HG03457 (cell line): ENCODE data around the gene POLG2.
A peak's percentile ranks its signal among the peaks of the same experiment; 100 is the strongest.

Source experiments
- ATAC-seq: cut with Tn5 transposase; IDR thresholded peaks from one replicate; pipeline ENCODE4 v1.9.1; 2021; ENCODE audit warnings: moderate number of reproducible peaks; ENCODE audit not compliant: unreplicated experiment

POLG2 gene

DNA sequence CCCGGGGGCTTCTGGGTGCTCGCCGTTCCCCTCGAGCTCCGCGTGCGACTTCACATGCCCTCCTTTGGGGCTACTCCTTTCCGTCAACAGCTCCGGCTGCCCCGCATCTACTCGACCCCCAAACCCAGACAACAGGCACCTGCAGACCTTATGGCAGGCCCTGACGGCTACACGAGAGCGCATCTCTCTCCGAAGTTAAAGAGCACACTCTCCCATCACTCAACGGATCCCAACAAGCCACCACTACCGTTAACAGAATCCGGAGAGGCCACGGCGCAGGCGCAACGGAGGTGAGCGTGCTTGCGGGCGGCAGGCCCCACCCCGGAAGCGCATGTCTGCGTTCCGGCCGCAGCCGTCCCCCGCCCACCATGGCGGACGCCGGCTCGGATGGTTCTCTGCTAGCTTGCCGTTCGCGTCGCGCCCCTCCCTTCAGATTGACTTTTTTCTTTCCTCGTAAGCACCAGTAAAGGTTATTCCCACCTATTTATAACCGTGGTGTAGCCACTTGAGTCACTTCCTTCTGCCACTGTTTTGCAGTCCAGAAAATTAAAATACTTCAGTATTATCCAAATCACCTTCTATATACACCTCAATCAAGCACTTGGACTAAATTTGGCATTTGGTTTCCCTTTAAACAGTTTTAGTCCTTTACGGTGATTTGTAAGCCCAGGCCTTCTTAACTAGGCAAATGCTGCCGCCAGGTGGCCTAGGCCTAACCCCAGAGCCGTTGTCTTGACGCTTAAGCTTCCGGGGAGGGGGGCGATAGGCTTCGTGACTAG, at the start of gene POLG2:
Gene POLG2, minus strand, starts transcription at position 269 of the 779 bp plus-strand sequence. Its CDS starts 86 bp downstream, at position 183.
- ATAC-seq, result peak; percentile 69

DNA sequence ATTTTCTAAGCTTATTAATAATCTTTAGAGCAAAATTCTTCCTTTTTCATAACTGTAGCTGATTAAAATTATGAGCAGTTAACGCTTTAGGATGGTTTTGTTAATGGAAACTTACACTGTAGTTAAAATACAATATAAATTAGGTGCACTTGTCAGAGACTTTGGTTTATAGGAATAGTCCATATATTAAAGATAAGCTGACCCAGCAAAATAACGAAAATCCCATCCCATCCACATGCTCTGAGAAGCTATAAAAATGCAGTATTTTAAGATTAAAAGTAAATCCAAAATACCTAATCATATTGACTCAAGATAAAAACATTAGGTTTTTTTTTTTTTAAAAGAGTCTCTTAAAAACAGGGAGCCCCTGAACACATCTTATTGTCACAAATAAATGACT, 47.9 kb upstream of the POLG2 start:
- no peak for ATAC-seq

DNA sequence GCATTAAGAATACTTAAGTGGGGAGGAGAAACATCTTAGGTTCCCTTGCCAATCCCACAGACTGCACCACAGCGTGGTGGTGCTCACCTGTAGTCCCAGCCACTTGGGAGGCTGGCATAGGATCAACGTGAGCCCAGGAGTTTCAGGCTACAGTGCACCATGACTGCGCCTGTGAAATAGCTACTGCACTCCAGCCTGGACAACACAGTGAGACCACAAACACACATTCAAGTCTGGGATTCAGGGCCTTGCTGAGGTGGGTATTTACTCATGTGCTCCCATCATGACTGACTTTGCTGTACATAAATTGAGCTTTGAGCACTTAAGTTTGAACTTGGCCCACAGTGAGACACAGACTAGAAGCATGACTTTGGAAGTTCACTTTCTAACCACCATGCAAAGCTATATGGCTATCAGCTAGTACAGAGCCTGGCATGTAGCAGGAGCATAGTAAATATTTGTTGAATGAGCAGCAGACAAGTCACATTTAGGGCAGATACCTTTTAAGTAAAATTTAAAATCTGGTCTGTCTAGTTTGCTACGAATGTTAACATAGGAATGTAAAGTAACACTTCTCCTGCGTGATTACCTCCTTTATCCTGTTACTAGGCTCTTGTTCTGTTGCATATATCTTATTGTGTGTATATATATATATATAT, 43.4 kb upstream of the POLG2 start:
- no peak for ATAC-seq

DNA sequence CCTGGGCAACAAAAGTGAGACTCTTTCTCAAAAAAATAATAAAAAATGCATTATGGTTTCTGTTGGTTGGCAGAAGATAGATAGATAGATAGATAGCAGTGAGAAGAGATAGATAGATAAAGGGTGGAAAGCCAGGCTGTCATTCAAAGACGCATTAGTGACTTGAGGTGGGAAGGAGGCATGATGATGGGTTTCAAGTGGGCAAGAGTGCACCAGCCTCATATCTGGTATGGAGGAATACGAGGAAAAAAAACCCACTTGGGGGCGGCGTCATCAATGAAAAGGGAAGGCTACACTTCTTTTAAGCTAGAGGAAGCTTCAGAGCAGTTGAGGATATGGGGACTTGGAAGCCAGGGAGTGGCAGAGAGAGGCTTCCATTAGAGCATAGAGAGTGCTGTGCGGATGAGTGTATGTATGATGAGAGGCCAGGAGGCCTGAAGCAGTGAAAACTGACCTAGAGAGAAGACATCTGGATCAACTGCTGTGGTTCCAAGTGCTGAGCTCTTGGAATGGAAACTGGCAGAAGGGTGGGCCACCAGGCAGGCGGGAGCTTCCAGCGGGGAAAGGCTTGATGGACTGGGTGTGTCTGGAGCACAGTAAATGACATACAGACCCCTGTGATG, 41.8 kb upstream of the POLG2 start:
- ATAC-seq, result no peak

DNA sequence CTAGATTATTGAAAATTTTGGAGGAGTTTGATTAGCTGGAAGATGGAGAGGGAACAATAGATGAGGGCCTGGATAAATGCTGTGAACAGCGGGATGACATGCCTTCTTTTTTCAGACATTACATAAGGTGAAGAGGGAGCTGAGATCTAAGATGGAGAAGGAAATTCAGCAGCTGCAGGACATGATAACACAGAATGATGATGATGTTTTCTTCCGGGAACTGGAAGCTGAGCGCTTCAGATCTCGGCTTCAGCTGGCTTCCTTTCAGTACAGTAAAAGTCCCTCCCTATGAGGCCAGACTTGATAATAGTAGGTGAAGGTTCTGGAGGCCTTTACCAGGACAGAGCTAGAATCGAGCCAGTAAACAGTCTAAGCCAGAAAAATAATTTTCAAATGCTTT, 40.6 kb upstream of the POLG2 start:
- no peak for ATAC-seq

DNA sequence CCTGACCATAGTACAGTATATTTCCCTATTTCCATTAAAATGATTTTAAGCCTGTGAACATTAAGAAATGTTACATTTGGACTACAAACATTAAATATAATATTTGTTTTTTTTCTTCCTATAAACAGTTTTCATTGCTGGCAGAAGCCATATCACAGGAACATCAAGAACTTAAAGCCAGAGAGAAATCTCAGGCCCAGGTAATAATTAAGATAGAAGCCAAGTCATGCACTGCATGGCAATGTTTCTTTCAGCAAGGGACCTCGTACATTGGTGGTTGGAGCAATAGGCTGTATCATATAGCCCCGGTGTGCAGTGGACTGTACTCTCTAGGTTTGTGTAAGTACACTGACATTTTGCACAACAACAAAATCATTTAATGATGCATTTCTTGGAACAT, 40.1 kb upstream of the POLG2 start:
- no peak for ATAC-seq

DNA sequence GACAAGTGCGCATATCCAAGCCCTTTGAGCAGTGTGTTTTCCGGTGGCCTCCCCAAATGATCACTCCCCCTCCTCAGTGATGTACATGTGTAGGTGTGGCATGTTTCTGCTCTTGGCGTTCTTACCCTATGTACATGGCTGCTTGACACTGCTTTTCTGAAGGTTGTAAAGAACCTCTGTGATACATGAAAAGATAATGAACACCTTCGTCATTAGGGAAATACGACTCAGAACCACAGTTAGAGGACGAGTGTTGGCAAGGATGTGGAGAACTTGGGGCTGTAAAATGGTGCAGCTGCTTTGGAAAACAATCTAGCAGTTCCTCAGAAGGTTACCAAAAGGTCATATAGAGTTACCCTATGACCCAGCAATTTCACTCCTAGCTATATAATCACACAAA, 38.5 kb upstream of the POLG2 start:
- ATAC-seq, result no peak

DNA sequence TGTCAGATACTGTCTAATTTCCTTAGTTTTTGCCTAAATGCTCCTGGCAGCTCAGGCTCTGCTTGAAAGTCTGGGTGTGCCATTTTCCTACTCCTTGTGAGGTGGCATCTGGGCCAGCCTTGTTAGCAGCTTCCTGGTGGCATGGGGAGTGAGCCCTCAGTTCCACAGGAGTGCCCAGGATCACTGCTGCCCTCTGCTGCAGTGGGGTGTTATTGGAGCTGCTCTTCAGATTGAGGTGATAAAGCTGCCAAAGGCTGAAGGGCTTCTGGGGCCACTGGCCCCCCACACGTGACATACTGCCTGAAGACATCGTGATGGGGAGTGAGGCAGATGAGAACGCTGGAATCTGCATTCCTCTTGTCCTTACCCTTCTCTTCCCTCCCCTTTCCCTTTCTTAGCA, 37.3 kb upstream of the POLG2 start:
- no peak for ATAC-seq

DNA sequence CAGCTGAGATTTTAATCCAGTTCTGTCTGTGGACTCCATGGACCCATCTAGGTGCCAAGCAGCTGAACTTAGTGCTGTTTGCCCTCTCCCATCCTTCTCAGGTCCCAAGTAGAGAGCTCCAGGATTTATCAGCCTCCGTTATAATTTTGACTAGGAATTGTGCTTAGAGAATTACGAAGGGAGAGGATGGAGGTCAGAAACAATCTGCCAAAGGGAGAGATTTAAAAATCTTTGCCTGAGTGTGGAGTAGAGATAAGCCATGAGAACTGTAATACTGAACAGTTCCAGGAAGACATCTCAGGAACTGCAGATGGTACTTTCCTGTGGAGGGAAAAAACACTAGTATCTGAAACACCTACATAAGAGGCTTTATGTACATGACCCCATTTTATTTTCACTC, 36.9 kb upstream of the POLG2 start:
- no peak for ATAC-seq

DNA sequence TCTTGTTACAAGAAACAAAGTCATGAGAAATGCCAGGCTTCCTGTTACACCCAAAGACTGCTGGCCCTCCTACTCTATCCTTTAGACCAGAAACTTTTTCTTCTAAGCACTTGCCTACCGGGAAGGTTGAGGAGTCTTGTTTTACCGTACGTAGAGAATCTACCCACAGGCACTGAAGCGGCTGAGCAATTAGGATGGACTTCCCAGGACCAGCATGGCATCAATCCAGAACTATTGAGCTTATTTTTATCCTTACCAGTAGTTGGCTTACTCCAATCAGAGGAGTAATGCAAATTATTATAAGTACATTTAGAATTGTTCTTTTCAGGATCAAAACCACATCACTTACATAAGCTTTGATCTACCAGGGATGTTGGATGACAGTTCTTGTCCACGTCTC, 35.6 kb upstream of the POLG2 start:
- no peak for ATAC-seq

DNA sequence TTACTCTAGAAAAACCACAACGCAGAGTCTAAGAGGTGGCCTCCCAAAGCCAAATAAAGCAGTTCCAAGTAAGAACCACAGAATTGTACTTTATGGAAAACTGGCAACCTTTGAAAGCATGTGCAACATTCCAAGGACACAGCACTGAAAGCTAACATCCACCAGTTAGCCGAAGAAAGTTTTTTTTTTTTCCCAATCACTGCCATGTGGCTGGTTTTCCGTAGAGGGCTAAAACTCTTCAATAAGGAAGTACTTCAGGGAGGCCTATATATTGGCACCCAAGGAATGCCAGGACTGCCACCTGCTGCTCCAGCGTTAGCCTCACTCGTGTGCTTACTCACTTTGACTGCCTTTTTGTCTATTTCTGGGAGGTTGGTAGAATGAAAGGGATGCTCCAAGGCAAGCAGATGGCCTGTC, 35.1 kb upstream of the POLG2 start:
- no peak for ATAC-seq

DNA sequence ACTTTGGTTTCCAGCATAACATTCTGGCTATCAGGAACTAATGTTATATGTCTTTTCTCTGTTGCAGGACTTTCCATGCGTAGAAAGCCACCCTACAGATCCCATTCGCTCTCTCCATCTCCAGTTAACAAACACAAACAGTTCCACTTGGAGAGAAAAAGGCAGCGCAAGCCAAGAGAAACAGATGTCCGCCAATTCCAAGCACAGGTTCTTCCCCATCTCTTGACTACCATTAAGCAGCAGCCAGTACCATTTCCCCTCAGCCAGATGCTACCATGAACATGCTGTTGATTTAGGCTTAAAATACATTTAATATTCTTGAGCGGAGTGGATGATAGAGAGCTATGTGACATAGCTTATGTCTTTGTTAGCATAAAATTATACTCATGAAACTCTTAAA, 32.4 kb upstream of the POLG2 start:
- ATAC-seq, result no peak

DNA sequence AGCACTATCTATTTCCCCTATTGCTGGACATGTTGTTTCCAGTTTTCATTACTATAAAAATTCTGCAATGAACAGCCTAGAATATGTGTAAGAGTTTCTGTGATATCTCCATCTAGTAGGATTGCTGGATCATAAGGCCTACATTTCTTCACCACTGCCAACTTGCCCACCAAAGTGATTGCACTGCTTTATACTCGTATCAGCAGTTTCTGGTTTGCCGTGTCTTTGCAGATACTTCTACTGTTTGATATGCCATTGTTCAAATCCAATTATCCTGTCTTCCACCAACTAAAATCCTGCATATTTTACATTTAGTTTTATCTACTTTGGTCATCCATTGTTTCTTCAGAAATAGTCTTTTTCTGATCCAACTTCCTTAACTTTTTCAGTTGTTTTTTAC, 31.1 kb upstream of the POLG2 start:
- ATAC-seq, result no peak

DNA sequence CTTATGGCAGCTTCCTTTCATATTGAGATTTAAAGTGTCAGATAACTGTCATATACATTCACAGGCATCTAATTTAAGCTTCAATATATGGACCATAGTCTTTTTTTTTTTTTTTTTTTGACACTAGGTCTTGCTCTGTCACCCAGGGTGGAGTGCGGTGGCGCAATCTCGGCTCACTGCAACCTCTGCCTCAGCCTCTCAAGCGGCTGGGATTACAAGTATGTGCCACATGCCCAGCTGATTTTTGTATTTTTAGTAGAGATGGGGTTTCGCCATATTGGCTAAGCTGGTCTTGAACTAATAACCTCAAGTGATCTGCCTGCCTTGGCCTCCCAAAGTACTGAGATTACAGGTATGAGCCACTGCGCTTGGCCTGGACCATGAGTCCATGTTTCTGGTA, 23.5 kb upstream of the POLG2 start:
- no peak for ATAC-seq

DNA sequence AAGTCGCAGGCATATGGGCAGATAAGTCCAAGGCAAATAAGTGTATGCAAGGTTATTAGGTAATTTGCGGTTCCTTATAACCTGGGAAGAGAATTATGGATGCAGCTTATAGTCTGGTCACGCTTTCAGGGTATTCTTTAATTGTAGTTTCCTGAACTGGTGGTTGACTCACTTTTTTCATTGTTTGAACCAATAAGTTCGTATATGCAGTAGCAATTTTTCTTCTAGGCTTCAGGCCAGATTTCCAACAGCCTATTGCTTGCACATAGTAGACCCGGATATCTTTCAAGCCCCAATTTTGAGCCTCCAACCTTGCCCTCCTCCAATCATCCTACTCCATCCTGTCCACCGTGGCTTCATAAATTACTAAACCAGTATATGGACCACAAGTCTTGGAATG, 22.7 kb upstream of the POLG2 start:
- ATAC-seq, result no peak

DNA sequence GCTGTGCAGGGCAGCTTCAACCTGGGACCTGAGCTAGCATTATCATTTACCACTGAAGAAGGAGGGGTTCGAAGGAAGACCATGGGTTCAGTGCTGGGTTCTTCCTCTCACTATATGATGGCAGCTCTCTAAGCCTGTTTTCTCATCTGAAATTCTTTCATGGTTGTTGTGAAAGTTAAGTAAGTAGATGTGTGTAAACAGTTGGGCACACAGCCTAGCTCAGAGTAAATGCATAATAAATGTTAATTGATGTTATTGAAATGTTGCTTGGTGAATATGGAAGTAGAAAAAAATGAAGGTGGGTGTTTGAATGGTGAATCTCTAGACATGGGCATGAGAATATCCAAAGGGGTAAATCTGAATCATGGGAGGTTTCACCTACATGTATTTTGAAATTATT, 19.0 kb upstream of the POLG2 start:
- ATAC-seq, result no peak

DNA sequence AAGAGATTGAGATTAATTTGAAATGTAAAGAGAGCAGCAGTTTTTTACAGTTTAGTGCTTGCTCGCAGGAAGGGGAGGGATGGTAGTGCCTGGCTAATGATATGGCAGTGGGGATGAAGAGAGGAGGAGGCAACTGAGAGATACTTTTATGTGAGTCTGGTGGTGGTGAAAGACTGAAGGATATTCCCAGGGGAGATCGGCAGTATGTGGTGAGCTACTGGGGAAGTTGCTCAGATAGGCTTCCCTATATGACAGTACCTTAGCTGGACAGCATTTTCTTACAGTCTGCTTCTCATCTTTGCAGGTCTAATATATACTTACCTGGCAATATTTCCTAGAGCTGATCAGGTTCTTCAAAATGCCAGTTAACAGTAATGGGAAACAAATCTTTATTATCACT, 18.6 kb upstream of the POLG2 start:
- ATAC-seq, result no peak

DNA sequence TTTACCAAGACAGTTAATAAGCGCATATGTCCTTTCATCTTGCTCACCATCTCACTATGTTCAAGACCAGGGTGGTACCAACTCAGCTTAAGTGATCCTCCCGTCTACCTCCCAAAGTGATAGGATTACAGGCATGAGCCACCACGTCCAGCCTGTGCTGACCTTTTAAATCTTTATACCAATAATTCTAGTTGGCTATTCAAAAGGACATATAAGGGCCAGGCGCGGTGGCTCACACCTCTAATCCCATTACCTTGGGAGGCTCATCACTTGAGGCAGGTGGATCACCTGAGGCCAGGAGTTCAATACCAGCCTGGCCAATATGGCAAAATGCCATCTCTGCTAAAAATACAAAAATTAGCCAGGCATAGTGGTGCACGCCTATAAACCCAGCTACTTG, 12.3 kb upstream of the POLG2 start:
- no peak for ATAC-seq

DNA sequence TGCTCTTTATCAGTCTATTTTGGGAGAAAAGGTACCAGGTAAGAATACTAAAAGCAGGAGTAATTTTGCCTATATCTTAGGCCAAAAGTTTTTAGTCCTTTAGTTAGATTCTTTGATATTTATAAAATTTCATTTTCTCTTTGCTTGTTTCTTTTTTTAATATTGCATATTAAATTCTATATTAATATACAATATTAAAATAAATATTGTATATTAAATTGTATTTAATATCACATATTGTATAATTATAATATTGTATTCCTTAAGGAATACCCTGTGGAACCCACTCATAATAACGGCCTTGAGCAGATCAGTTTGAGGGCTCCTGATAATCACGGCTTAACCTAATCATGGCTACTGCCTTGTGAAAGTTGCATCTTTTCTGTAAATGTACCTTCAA, 11.8 kb upstream of the POLG2 start:
- no peak for ATAC-seq

DNA sequence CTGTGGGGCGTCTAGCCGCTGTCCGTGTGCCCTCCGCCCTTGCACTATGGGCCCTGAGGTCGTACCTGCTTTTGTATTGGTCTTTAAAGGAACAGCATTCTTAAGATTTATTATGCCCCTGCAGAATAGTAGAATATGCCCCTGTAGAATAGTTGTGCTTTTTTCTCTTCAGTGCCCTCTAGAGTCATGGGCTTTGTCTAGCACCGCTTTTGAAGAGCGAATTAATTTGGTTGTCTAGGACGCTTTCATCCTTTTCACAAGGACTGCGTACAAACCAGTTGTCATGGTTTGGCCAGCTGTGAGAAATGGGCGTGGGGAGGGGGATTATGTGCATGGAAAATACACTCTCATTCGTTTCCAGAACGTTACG, 10.5 kb upstream of the POLG2 start:
- peak; percentile 4 for ATAC-seq

DNA sequence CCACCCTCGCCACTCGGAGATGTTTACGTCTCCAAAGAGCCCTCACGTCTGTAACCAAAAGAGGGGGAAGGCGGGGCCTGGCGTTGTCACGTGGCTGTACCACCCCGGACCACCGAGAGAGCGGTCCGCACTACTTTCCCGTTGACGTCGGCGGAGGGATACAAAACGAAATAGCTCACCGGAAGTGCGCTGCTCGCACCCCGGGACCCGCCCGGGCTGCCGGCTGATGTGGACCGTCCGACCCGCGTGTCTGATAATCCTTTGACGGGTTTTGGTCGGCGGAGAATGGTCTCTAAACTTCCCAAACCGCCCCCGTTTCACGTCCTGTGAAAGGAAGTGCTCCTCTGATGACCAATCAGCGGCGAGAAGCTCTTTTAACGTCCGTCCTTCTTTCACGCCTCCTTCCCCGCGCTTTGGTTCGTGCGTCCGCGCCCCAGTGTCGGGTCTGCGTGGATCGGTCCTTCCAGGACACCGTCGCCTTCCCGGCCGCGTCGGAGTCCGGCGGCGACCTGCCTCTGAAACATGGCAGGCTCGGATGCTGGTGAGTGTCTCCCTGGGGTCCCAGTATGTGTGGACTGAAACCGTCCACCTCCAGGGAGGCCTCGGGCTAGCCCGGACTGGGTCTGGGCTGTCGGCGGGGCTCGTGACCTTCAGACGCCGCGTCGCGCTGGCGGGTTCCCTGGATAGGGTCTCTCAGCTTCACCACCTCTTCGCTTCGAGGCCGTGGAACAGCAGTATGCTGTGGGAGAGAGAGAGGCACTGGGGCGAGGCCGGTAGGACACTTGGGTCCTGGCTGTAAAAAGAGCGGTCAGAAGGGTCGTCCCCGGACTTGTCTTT, 9.9 kb upstream of the POLG2 start, which contains the start of gene CEP95:
Gene CEP95, plus strand, starts transcription at position 402 of the 837 bp plus-strand sequence. Its CDS starts 121 bp downstream, at position 523.
- ATAC-seq, result peak; percentile 44
